K562 (cell line): ENCODE data around the gene HLCS. TPM values are rescaled to one million over a fixed set of nuclear protein-coding genes. Genes with fewer than 3 reads are reported as not detected.

Source experiments
- AFF4 ChIP-seq: sonication (generic); formaldehyde crosslinking; IDR thresholded peaks from 2 replicates; pipeline ENCODE4 v1.8.0; 2023; ENCODE audit warnings: mild to moderate bottlenecking, missing genetic modification reagents
- SFPQ ChIP-seq: fragments of 200-400 bp; formaldehyde crosslinking; IDR thresholded peaks from 2 replicates; pipeline ENCODE4 v1.6.1; 2017; ENCODE audit warnings: mild to moderate bottlenecking, low read depth, low read length, moderate library complexity
- SIN3B ChIP-seq: fragments of 450-650 bp; IDR thresholded peaks from 2 replicates; pipeline ENCODE4 v1.6.1; 2017; ENCODE audit warnings: low read depth, mild to moderate bottlenecking, moderate library complexity
- SP1 ChIP-seq: sonication (generic); formaldehyde crosslinking; IDR thresholded peaks from 2 replicates; pipeline ENCODE4 v1.8.1; 2022; ENCODE audit warnings: mild to moderate bottlenecking, missing genetic modification reagents
- ZNF134 ChIP-seq: fragments of 250-450 bp; sonication (Bioruptor Pico); conservative IDR thresholded peaks from 2 replicates; pipeline ENCODE4 v1.4.0; 2020
- polyA plus RNA-seq, 8 experiments: library from polyadenylated mRNA; depleted of rRNA in 4 of 8; stranded (reverse) in 5 of 8; unstranded in 3 of 8; fragments of >200 nt; fragmentation: Nextera tagmentation in 2 of 8; fragmentation: Illumina TruSeq in 1 of 8; extraction: Ambion mirVana in 2 of 8; extraction: Trizol in 1 of 8; gene quantifications; 2 replicates each; pipeline versions ENCODE4 v1.2.1 to v1.2.3, GENCODE V29; 2011 to 2014; ENCODE audit warnings: inconsistent platforms in 1 of 8, missing spikeins in 1 of 8
- total RNA-seq, 7 experiments: library from RNA; depleted of rRNA in 6 of 7; stranded (reverse); fragments of >200 nt in 6 of 7; fragmentation: Illumina TruSeq in 2 of 7; extraction: Trizol in 2 of 7; gene quantifications; 2 replicates each; pipeline versions ENCODE4 v1.2.1 to v1.2.3, GENCODE V29; 2011 to 2021; ENCODE audit warnings: low replicate concordance in 1 of 7

Gene HLCS
- total and polyA plus RNA-seq, 9 of the 15 experiments (the other 6 are each of a cell fraction or from before 2014, with no cell fraction given), result 3.0 to 21.5 (median 17.1) TPM

GRCh38 chr21:36847189-36847588 is 119.3 kb downstream of the HLCS start (continued):
- TF ChIP-seq AFF4 (CRISPR knock-in tag) (no peak), SIN3B (no peak), SP1 (CRISPR knock-in tag) (no peak), SFPQ (no peak), ZNF134 (CRISPR knock-in tag) (no peak)
